MM.1S (cell line): Measurements from ENCODE around the gene PRKG2.

Experiments
- CTCF ChIP-seq: fragments of 300-600 bp; sonication (generic); IDR thresholded peaks from 2 replicates; pipeline ENCODE4 v1.5.1; 2016; ENCODE audit warnings: antibody characterized with exemption, low read length, mixed read lengths
- EZH2 ChIP-seq: fragments of 300-600 bp; sonication (generic); optimal IDR thresholded peaks from 2 replicates; pipeline ENCODE3; 2017; ENCODE audit warnings: low read depth, mild to moderate bottlenecking, antibody characterized with exemption, low read length, mixed read lengths
- EZH2phosphoT487 ChIP-seq: fragments of 300-600 bp; sonication (generic); IDR thresholded peaks from 2 replicates; pipeline ENCODE4 v1.6.1; 2018; ENCODE audit warnings: antibody characterized with exemption, low read length

DNA sequence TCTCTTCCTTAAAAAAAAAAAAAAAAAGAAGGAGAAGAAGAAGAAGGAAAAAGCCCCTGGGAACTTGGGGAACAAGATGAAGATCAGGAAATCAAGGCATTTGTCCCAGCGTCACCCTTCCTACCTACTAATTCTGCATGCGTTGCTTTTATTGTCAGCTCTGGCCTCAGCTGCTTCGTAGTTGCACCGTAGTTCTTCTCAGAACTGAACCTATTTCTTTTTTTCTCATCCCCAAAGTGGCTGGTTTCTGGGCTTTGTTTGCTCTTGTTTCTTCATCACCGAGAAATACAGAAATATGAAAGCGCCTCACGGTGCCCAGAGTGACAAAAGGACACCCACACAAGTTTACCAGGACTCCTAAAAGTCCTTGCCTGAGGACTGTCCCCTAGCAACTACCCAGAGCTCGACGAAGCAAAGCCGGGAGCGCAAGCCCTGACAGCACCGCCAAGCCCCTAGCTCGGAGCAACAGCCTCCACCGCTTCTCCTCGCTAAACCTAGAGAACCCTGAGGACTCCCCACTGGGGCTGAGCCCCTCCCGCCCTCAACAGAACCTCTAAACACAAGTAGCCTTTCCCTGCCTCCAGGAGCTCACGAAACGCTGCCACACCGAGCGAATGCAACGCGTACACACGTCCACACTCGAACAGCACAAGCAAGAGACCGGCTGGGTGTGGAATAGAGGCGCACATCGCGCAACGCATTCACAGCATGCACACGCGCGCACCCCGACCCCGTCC, 710 bp downstream of the PRKG2 start:
- TF ChIP-seq CTCF (no peak), EZH2phosphoT487 (no peak), EZH2 (no peak)
